ENCODE data around the gene KAZN.

The KAZN gene

DNA sequence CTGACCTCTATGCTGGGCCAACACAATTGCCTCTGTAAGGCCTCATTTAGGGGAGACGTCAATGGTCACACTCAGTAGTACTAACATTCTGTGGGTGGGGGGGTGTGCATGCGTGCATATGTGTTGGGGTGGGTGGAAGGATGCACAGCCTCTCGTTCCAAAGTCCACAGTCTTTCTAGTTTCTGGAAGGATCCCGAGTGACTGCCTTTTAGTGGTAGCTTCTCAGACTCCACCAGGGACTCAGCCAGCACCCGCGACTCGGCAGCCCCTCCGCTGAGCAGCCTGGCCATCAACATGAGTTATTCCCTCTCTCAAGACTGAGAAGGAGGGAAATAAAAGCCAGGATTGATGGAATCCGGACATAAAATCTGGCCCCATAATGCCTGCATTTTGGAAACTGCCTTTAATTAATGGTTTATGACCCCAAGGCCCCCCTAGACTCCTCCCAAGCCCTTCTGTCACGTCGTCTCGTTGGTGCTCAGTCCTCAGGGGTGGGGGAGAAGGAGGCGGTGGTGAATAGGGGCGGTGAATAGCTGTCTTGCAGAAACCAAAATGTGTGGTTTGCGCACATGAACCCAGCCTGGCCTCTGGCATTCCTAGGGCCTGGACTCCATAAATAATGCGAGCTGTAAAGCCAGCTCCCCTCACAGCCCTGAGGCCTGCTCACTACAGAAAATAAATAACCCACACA lies 489.9 kb downstream of the KAZN start:
- ChIA-PET POLR2A (no interaction called here), CTCF (interaction anchor here (0.7 to 1.0 kb wide), 3 partner anchors 21 to 405 kb away, joined by 3 read pairs; no protein-coding TSS in a partner anchor)
- TF ChIP-seq TARDBP (IDR thresholded peaks at IDR 0.05) = no peak
- TF ChIP-seq, protein P1, sequence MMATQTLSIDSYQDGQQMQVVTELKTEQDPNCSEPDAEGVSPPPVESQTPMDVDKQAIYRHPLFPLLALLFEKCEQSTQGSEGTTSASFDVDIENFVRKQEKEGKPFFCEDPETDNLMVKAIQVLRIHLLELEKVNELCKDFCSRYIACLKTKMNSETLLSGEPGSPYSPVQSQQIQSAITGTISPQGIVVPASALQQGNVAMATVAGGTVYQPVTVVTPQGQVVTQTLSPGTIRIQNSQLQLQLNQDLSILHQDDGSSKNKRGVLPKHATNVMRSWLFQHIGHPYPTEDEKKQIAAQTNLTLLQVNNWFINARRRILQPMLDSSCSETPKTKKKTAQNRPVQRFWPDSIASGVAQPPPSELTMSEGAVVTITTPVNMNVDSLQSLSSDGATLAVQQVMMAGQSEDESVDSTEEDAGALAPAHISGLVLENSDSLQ (IDR thresholded peaks at IDR 0.05) = peak; percentile 49; the same call in 1 of the 2 replicates
- no peak for DNase-seq (ENCODE audit: extremely low spot score)

DNA sequence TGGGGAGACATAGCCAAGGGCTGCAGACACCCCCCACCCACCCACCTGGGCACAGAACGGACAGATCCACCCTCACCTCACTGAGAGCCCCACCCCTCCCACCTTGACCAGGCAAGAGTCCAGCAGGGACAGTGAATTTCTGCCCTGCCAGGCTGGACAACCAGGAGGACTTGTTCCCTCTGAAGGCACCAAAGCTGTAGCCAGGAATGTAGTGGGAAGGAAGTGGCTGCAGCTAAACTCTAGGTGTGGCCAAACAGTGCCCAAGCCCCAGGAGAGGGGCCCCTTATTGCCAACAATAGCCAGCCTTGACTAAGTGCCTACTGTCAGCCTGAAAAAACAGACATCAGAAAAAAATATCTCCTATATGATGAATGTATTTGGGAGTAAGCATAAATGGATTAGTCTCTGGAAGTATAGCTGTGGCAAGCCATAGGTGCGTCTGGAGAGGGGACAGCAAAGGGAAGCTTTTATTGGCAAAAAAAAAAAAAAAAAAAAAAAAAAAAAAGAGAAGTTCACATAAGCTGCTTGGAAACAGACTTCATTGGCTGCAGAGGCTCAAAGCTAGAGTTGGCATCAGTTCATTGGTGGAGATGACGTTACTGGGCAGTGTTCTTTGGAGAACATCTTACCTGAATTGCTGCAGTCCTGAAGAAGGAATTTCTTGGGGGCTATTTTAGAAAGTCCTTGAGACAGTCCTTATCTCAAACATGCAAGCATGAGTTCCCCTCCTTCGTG lies 490.9 kb downstream of the KAZN start:
- DNase-seq (ENCODE audit: extremely low spot score) = no peak
- POLR2A ChIA-PET = no interaction called here

DNA sequence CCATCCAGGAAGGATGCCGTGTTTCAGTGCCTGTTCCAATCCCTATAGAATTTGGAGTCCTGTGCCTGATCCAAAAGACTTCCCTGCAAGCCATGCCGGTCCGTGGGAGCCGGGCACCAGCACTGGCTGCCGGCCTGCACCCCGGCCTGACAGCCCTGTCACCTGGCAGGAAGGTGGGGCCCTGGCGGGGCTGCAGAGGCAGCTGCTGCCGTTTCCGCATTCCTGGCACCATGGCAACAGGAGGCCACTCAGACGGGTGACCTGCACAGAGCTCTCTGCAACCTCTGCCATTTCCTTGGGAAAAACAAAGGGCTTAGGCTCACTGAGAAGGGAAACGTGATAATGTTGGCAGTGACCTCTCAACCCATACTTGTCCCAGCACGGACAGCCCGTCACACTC lies 491.9 kb downstream of the KAZN start:
- no peak for DNase-seq (ENCODE audit: extremely low spot score)
- ChIA-PET POLR2A (no interaction called here), CTCF (no interaction called here)
- TF ChIP-seq FOXK2 (IDR thresholded peaks at IDR 0.05) = no peak
- no peak for TF ChIP-seq ZNF384 (IDR thresholded peaks at IDR 0.05)
- TF ChIP-seq ARNT (IDR thresholded peaks at IDR 0.05) = no peak
- no peak for TF ChIP-seq L3MBTL2 (conservative IDR thresholded peaks at IDR 0.05)
- TF ChIP-seq LEF1 (IDR thresholded peaks at IDR 0.05; ENCODE audit: borderline replicate concordance) = no peak
- TF ChIP-seq, protein P1 (IDR thresholded peaks at IDR 0.05) = no peak
- no peak for TF ChIP-seq NFRKB (IDR thresholded peaks at IDR 0.05)
- TF ChIP-seq SP1 (IDR thresholded peaks at IDR 0.05) = no peak
- TF ChIP-seq CTBP1 (IDR thresholded peaks at IDR 0.05; ENCODE audit: borderline replicate concordance) = no peak
- no peak for TF ChIP-seq FOXA1 (IDR thresholded peaks at IDR 0.05)
- no peak for TF ChIP-seq SUZ12 (IDR thresholded peaks at IDR 0.05)
- no peak for TF ChIP-seq BHLHE40 (IDR thresholded peaks at IDR 0.05; ENCODE audit: borderline replicate concordance)
- TF ChIP-seq ELF4 (IDR thresholded peaks at IDR 0.05) = no peak
- no peak for TF ChIP-seq HDGF (IDR thresholded peaks at IDR 0.05; ENCODE audit: borderline replicate concordance)
- TF ChIP-seq FOXM1 (IDR thresholded peaks at IDR 0.05; ENCODE audit: borderline replicate concordance) = no peak
- no peak for TF ChIP-seq TARDBP (IDR thresholded peaks at IDR 0.05)

More for the DNA sequence above, 490.9 kb downstream of the KAZN start:
- CTCF ChIA-PET = interaction anchor here (0.9 kb wide), 1 partner anchor 34 kb away, joined by 3 read pairs; no protein-coding TSS in a partner anchor
- TF ChIP-seq ZNF384 (IDR thresholded peaks at IDR 0.05) = peak; percentile 58; the same call in 1 of the 2 replicates
- no peak for TF ChIP-seq SP1 (IDR thresholded peaks at IDR 0.05)
- no peak for TF ChIP-seq FOXM1 (IDR thresholded peaks at IDR 0.05; ENCODE audit: borderline replicate concordance)

DNA sequence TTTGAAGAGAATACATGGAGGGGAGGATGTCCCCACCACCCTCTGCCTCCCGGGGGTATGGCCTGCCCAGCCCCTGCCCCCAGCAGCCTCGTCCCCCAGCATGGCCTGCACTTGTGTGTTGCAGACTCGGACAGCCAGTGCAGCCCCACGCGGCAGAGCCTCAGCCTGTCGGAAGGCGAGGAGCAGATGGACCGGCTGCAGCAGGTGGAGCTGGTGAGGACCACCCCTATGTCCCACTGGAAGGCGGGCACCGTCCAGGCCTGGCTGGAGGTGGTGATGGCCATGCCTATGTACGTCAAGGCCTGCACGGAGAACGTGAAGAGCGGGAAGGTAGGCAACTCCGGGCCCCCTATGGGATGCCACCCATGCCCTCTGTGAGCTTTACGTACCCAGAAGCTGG lies 495.6 kb downstream of the KAZN start:
- TF ChIP-seq HDGF (IDR thresholded peaks at IDR 0.05; ENCODE audit: borderline replicate concordance) (no peak), CTBP1 (IDR thresholded peaks at IDR 0.05; ENCODE audit: borderline replicate concordance) (no peak), TARDBP (IDR thresholded peaks at IDR 0.05) (no peak), SP1 (IDR thresholded peaks at IDR 0.05) (no peak), FOXA1 (IDR thresholded peaks at IDR 0.05) (no peak), ZNF384 (IDR thresholded peaks at IDR 0.05) (no peak), BHLHE40 (IDR thresholded peaks at IDR 0.05; ENCODE audit: borderline replicate concordance) (no peak), L3MBTL2 (conservative IDR thresholded peaks at IDR 0.05) (no peak), ELF4 (IDR thresholded peaks at IDR 0.05) (no peak)
- TF ChIP-seq, protein P1 (IDR thresholded peaks at IDR 0.05) = no peak
- no peak for DNase-seq (ENCODE audit: extremely low spot score)
- POLR2A ChIA-PET = no interaction called here
- CTCF ChIA-PET = no interaction called here

DNA sequence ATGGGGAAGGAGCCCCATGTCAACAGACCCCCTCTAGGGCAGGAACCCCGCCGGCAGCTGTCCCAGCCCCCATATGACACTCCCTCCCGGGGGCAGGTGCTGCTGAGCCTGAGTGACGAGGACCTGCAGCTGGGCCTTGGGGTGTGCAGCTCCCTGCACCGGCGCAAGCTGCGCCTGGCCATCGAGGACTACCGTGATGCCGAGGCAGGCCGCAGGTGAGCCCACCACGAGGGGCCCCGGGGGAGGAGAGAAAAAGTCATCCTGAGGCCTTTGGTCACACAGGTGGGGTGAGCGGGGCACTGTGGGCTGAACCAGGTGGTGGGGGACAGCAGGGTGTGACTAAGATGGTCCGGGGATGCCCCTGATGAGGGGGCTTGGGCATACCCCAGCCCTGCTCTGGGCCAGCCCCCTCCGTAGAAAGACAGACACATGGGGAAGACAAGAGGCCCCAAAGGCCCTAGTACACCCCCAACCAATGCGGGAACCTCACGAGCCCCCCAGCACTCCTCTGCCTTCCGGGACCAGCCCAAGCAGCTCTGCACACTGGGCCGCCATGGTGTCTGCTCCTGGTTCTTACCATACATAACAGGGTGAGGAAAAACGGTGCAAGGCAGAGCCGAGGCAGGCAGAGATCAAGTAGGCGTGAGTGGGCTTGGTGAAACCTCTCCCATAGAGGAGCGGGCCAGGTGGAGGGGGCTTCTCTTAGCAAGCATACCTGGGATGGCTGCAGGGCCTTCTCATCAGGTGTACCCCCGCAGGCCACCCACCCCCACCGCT lies 496.4 kb downstream of the KAZN start:
- CTCF ChIA-PET = interaction anchor here (0.6 kb wide), 1 partner anchor 279 kb away, joined by 4 read pairs; no protein-coding TSS in a partner anchor

More for the DNA sequence above, 496.4 kb downstream of the KAZN start:
- DNase-seq (ENCODE audit: extremely low spot score) = no peak
- TF ChIP-seq SUZ12 (IDR thresholded peaks at IDR 0.05) (no peak), ARNT (IDR thresholded peaks at IDR 0.05) (no peak), SP1 (IDR thresholded peaks at IDR 0.05) (no peak), FOXK2 (IDR thresholded peaks at IDR 0.05) (no peak), FOXA1 (IDR thresholded peaks at IDR 0.05) (no peak), NFRKB (IDR thresholded peaks at IDR 0.05) (no peak), LEF1 (IDR thresholded peaks at IDR 0.05; ENCODE audit: borderline replicate concordance) (no peak), BHLHE40 (IDR thresholded peaks at IDR 0.05; ENCODE audit: borderline replicate concordance) (no peak)
- TF ChIP-seq, protein P1 (IDR thresholded peaks at IDR 0.05) = no peak
- POLR2A ChIA-PET = no interaction called here

All from HEK293T (cell line).